HG03196 (cell line): ENCODE results near the gene PRR22.
"Not testable (repeated sequence)": the region's sequence is repeated elsewhere in the genome, so short reads cannot be mapped to it uniquely, and the experiment has no call there.

ENCODE experiments used
- ATAC-seq: cut with Tn5 transposase; IDR thresholded peaks from one replicate; pipeline ENCODE4 v1.9.1; 2021; ENCODE audit not compliant: unreplicated experiment

Gene PRR22

DNA sequence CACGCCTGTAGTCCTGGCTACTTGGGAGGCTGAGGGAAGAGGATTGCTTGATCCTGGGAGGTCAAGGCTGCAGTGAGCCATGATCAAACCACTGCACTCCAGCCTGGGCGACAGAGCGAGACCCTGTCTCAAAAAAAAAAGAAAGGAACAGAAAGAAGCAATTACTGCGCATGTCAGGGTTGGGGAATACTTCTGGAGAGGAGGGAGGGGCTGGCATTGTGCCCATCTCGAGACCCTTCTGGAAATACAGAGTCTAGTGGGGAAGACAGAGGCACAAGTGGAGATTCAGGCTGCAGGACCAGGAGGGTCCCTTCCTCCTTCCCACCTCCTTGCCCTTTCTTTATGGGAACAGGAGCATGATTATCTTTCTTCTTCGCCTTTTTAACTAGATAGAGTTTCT lies 30.8 kb downstream of the PRR22 start:
- ATAC-seq: no peak

DNA sequence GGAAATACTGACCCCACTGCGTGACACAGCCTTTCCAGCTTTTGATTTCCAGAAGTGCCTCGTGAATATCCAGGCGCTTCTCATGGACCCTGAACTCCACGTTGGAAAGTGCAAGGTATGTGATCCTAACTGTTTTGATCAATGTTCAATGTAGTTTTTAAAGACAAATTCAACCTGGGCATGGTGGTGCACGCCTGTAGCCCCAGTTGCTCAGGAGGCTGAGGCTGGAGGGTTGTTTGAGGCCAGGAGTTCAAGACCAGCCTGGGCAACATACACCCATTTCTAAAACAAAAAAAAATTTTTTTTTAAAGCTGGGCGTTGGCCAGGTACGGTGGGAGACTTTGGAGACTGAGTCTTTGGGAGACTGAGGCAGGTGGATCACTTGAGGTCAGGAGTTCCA lies 32.8 kb downstream of the PRR22 start:
- no peak for ATAC-seq

DNA sequence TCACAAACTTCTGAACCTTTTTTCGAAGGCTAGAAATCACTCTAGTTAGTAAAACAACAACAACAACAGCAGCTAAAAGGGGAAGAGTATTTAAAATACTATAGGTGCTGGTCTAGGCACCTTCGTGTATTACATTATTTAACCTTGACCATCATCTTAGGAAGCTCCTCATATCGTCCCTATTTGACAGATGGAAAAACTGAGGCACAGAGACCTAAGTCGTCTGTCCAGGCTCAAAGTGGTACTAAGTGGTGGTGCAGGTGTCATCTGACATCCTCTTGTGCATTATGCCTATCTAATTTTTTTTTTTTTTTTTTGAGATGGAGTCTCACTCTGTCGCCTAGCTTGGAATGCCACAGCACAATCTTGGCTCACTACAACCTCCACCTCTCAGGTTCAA lies 35.0 kb downstream of the PRR22 start:
- no peak for ATAC-seq

DNA sequence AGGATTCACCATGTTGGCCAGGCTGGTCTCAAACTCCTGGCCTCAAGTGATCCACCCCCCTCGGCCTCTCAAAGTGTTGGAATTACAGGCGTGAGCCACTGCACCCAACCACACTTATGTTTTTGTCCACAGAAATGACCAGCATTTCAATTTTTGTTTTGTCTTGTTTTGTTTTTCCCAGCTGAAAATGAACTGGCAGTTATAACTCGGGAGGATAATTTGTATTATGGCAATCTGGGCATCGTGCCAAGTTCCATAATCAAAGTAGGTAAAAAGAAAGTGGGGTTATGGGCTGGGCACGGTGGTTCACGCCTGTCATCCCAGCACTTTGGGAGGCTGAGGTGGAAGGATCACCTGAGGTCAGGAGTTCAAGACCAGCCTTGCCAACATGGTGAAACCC lies 35.6 kb downstream of the PRR22 start:
- ATAC-seq: not testable (repeated sequence)

DNA sequence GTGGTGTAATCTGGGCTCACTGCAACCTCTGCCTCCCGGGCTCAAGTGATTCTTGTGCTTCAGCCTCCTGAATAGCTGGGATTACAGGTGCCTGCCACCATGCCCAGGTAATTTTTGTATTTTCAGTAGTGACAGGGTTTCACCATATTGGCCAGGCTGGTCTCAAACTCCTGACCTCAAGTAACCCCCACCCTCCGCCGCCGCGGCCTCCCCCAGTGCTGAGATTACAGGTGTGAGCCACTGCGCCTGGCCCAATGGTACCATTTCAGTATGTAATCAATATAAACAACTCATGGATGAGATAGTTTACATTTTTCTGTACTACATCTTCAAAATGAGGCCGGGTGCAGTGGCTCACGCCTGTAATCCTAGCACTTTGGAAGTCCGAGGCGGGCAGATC lies 39.5 kb downstream of the PRR22 start:
- not testable (repeated sequence) for ATAC-seq

DNA sequence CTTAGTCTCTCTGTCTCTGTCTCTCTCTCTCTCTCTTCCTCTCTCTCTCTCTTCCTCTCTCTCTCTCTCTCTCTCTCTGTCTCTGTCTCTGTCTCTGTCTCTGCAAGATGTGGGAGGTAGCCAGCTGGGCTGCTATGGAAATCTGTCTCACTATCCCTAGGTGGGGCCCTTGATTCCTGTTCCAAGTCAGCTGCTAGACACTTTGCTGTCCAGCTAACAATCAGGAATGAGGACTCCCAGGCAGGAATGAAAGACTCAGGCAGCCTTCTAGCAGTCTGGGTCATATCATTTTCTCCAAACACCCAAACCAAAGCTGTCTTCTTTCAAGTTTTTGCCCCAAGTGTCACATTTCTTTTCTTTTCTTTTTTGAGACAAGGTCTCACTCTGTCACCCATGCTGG lies 40.9 kb downstream of the PRR22 start:
- no peak for ATAC-seq

DNA sequence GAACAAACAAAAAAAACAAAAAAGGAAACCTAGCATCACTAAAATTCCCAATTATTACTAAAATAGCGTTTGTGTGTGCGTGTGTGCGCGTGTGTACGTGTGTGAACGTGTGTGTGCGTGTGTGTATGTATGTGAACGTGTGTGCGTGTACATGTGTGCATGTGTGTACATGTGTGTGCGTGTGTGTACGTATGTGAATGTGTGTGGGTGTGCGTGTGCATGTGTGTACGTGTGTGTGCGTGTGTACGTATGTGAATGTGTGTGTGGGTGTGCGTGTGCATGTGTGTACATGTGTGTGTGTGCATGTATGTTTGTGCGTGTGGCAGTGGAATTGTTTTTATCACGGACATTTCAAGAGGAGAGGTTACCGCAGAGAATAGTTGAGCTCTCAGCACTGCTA lies 42.5 kb downstream of the PRR22 start:
- ATAC-seq: no peak

DNA sequence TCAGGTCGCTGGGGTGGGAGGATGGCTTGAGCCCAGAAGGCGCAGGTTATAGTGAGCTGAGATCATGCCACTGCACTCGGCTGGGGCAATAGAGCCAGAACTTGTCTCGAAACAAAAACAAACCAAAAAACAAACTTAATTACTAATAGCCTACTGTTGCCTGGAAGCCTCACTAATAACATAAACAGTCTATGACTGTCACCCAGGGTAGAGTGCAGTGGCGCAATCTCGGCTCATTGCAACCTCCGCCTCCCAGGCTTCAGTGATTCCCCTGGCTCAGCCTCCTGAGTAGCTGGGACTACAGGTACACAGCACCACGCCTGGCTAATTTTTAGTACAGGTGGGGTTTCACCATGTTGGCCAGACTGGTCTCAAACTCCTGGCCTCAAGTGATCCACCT lies 46.1 kb downstream of the PRR22 start:
- no peak for ATAC-seq

DNA sequence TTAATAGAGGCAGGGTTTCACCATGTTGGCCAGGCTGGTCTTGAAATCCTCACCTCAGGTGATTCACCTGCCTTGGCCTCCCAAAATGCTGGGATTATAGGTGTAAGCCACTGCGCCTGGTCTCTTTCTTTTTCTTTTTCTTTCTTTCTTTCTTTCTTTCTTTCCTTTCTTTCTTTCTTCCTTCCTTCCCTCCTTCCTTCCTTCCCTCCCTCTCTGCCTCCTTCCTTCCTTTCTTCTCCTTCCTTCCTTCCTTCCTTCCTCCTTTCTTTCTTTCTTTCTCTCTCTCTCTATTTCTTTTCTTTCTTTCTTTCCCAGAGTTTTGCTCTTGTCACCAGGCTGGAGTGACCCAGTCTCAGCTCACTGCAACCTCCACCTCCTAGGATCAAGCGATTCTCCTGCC lies 51.4 kb downstream of the PRR22 start:
- not testable (repeated sequence) for ATAC-seq
